Medulla oblongata (tissue), 1 donor: Measurements from ENCODE around the gene BMP2K.

Experiments used
- DNase-seq: peaks from one replicate; pipeline ENCODE4 v3.0.0-alpha.2; 2015; ENCODE audit errors: extremely low spot score

BMP2K gene

GRCh38 chr4:78776079-78776728 is at the start of gene BMP2K:
BMP2K (plus strand) TSS chr4:78776350; CDS start chr4:78776544, 194 bp downstream.
- DNase-seq = peak; percentile 79

GRCh38 chr4:78726546-78726945 is 49.6 kb upstream of the BMP2K start:
- no peak for DNase-seq

- no peak for DNase-seq
Measured at GRCh38 chr4:78732332-78733104, 43.6 kb upstream of the BMP2K start.

GRCh38 chr4:78734441-78735162 is 41.5 kb upstream of the BMP2K start:
- no peak for DNase-seq

GRCh38 chr4:78735697-78736096 is 40.5 kb upstream of the BMP2K start:
- no peak for DNase-seq

GRCh38 chr4:78737035-78737434 is 39.1 kb upstream of the BMP2K start:
- DNase-seq = no peak

GRCh38 chr4:78737973-78738372 is 38.2 kb upstream of the BMP2K start:
- DNase-seq = no peak

GRCh38 chr4:78742300-78742699 is 33.9 kb upstream of the BMP2K start:
- no peak for DNase-seq

GRCh38 chr4:78747475-78747922 is 28.7 kb upstream of the BMP2K start:
- no peak for DNase-seq

- DNase-seq = no peak
Measured at GRCh38 chr4:78748381-78748780, 27.8 kb upstream of the BMP2K start.

- DNase-seq = no peak
Measured at GRCh38 chr4:78749258-78749971, 26.7 kb upstream of the BMP2K start.

GRCh38 chr4:78749972-78750727 is 26.0 kb upstream of the BMP2K start:
- peak; percentile 58 for DNase-seq

- no peak for DNase-seq
Measured at GRCh38 chr4:78753091-78753490, 23.1 kb upstream of the BMP2K start.

- DNase-seq = no peak
Measured at GRCh38 chr4:78754872-78755271, 21.3 kb upstream of the BMP2K start.

- no peak for DNase-seq
Measured at GRCh38 chr4:78756137-78756536, 20.0 kb upstream of the BMP2K start.

- no peak for DNase-seq
Measured at GRCh38 chr4:78756776-78757175, 19.4 kb upstream of the BMP2K start.

GRCh38 chr4:78757574-78757973 is 18.6 kb upstream of the BMP2K start:
- no peak for DNase-seq

- no peak for DNase-seq
Measured at GRCh38 chr4:78758085-78758484, 18.1 kb upstream of the BMP2K start.

- DNase-seq = no peak
Measured at GRCh38 chr4:78762529-78762928, 13.6 kb upstream of the BMP2K start.

GRCh38 chr4:78763251-78763650 is 12.9 kb upstream of the BMP2K start:
- DNase-seq = no peak

GRCh38 chr4:78763763-78764387 is 12.3 kb upstream of the BMP2K start:
- DNase-seq = no peak
